ENCODE measurements around the gene SLC12A8. TPM values are rescaled to one million over a fixed set of nuclear protein-coding genes. Genes with fewer than 3 reads are reported as not detected.

Gene SLC12A8
- total RNA-seq, 1 donor from 2014 or later = 9.2 TPM

DNA sequence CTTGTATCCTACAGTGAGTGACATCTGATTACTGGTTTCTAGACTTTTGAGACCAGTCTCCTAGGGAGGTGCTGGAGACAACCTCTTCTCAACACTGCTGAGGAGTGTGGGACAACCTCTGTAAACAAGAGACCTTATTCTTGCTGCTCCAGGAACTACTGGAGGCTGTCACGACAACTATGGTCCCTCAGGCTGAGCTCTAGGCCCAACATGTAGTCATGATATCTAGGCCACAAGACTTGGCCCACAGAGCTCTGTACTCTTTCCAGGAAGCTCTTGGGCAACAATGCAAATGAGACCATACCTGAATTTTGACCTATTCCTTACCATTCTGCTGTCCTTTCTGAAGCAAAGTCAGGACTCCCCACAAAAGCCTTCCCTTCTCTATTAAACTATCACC lies 132.5 kb downstream of the SLC12A8 start:
- Mint-ChIP-seq H3K4me3 (ENCODE audit: low read depth) (no peak overlapping the region), H3K27me3 (no peaks in the 10 kb centered on the region), H3K4me1 (ENCODE audit: low read depth) (no peaks in the 10 kb centered on the region), H3K9me3 (ENCODE audit: low read depth) (no peaks in the 10 kb centered on the region), H3K36me3 (ENCODE audit: insufficient read depth) (no peaks in the 10 kb centered on the region), H3K27ac (no peak overlapping the region)
- DNase-seq (ENCODE audit: low spot score, unreplicated experiment) = no peak
- TF ChIP-seq, protein P1, sequence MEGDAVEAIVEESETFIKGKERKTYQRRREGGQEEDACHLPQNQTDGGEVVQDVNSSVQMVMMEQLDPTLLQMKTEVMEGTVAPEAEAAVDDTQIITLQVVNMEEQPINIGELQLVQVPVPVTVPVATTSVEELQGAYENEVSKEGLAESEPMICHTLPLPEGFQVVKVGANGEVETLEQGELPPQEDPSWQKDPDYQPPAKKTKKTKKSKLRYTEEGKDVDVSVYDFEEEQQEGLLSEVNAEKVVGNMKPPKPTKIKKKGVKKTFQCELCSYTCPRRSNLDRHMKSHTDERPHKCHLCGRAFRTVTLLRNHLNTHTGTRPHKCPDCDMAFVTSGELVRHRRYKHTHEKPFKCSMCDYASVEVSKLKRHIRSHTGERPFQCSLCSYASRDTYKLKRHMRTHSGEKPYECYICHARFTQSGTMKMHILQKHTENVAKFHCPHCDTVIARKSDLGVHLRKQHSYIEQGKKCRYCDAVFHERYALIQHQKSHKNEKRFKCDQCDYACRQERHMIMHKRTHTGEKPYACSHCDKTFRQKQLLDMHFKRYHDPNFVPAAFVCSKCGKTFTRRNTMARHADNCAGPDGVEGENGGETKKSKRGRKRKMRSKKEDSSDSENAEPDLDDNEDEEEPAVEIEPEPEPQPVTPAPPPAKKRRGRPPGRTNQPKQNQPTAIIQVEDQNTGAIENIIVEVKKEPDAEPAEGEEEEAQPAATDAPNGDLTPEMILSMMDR (IDR thresholded peaks at IDR 0.05; ENCODE audit: unreplicated experiment) = no peak

DNA sequence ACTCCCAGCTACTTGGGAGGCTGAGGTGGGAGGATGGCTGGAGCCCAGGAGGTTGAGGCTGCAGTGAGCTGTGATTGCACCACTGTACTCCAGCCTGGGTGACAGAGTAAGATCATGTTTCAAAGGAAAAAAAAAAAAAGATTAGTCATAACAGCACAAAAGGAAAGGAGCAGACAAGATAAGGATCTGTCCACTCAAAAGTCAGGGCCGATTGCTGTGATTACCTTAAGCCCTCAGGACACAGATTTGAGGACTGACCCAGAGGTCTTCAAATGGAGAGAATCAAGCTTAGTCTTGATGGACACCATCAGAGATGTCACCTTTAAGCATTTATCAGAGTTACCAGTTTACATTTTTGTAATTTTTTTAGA lies 132.9 kb downstream of the SLC12A8 start:
- no peak for DNase-seq (ENCODE audit: low spot score, unreplicated experiment)
- Mint-ChIP-seq H3K4me3 (ENCODE audit: low read depth) (no peak overlapping the region), H3K36me3 (ENCODE audit: insufficient read depth) (no peaks in the 10 kb centered on the region), H3K9me3 (ENCODE audit: low read depth) (no peaks in the 10 kb centered on the region), H3K27me3 (no peaks in the 10 kb centered on the region), H3K27ac (no peak overlapping the region), H3K4me1 (ENCODE audit: low read depth) (no peaks in the 10 kb centered on the region)
- TF ChIP-seq, protein P1 (IDR thresholded peaks at IDR 0.05; ENCODE audit: unreplicated experiment) = no peak

DNA sequence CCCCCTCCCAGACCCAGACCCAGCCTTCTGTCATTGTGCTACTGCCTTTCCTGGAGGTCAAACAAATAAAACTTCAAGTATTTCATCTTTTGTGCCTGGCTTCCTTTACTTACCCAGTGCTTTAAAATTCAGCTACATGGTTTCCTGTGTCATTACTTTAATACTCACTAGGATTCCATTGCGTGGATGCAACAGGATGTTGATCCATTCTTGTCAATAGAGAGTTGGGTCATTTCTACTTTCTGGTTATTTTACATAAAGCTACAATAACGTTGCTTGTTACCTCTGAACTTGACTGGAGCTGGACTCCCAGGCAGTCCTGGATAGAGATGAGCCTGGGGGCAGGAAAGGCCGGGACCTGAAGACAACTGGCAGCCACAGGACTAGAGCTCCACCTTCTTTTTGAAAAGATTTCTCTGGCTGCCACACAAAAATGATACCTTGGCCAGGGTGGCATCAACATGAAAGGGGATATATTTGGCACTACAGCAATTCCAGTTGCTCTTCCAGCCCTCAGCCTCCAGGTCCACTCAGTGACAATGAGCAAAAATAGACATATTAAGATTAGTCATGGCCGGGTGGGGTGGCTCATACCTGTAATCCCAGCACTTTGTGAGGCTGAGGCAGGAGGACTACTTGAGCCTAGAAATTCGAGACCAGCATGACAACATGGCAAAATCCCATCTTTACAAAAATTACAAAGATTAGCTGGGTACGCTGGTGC lies 133.4 kb downstream of the SLC12A8 start:
- Mint-ChIP-seq H3K36me3 (ENCODE audit: insufficient read depth) (no peaks in the 10 kb centered on the region), H3K27me3 (no peaks in the 10 kb centered on the region), H3K27ac (no peak overlapping the region), H3K4me3 (ENCODE audit: low read depth) (no peak overlapping the region), H3K9me3 (ENCODE audit: low read depth) (no peaks in the 10 kb centered on the region), H3K4me1 (ENCODE audit: low read depth) (no peaks in the 10 kb centered on the region)
- TF ChIP-seq, protein P1 (IDR thresholded peaks at IDR 0.05; ENCODE audit: unreplicated experiment) = no peak
- no peak for DNase-seq (ENCODE audit: low spot score, unreplicated experiment)

DNA sequence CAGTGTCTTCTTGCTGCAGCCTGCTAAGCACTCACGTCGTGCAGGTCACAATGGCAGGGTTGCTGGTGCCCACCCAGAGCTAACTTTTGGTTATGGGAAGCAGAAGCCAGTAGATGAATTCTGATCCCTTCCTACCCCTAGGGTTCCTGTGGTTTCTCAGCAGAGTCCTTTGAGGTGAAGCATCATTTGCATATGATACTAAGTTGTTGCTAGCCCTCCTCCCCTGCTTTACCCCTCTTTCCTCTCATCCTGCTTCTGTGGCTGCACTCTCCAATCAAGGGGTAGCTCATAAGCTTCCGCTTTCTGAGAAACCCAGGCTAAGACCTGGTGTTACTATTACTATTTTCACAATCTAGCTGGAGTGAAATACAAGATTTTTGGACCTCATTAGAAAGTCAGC lies 134.7 kb downstream of the SLC12A8 start:
- no peak for DNase-seq (ENCODE audit: low spot score, unreplicated experiment)
- no peak overlapping the region for H3K27ac Mint-ChIP-seq
- TF ChIP-seq, protein P1 (IDR thresholded peaks at IDR 0.05; ENCODE audit: unreplicated experiment) = no peak
- no peak overlapping the region for H3K4me3 Mint-ChIP-seq (ENCODE audit: low read depth)
- no peaks in the 10 kb centered on the region for H3K4me1 Mint-ChIP-seq (ENCODE audit: low read depth)
- no peaks in the 10 kb centered on the region for H3K36me3 Mint-ChIP-seq (ENCODE audit: insufficient read depth)
- no peaks in the 10 kb centered on the region for H3K27me3 Mint-ChIP-seq
- H3K9me3 Mint-ChIP-seq (ENCODE audit: low read depth) = no peaks in the 10 kb centered on the region

DNA sequence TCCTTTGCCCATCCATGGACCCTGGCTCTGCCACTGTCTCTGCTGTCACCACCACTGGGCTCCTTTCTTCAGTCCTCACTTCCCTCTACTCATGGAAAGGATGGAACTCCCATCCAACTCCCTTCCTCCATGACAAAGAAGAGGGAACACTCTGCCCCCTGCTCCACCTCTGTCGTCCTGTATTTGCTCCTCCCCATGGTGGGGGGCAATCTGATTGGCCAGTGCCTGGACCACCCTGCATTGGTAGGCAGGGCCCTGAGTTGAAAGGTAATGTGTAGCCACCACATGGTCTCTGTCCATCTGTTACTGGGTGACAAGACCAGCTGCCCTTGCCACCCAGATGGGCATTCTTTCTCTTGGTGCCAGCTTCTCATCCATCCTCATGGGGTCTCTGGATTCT lies 136.1 kb downstream of the SLC12A8 start:
- H3K36me3 Mint-ChIP-seq (ENCODE audit: insufficient read depth) = no peaks in the 10 kb centered on the region
- no peaks in the 10 kb centered on the region for H3K4me1 Mint-ChIP-seq (ENCODE audit: low read depth)
- DNase-seq (ENCODE audit: low spot score, unreplicated experiment) = no peak
- no peaks in the 10 kb centered on the region for H3K27me3 Mint-ChIP-seq
- TF ChIP-seq, protein P1 (IDR thresholded peaks at IDR 0.05; ENCODE audit: unreplicated experiment) = no peak
- no peak overlapping the region for H3K4me3 Mint-ChIP-seq (ENCODE audit: low read depth)
- no peaks in the 10 kb centered on the region for H3K9me3 Mint-ChIP-seq (ENCODE audit: low read depth)
- H3K27ac Mint-ChIP-seq = no peak overlapping the region
